A673 (cell line): ENCODE measurements around the gene FNDC3B. TPM values are rescaled to one million over a fixed set of nuclear protein-coding genes. Genes with fewer than 3 reads are reported as not detected.

Source experiments
- BruUV-seq: library from RNA; stranded (reverse); fragments of 400-500 nt; replicated peaks from 2 replicates; lab custom pipeline; 2021; lab: Mats Ljungman, UMichigan
- CTCF ChIA-PET: fragments of 300-600 bp; sonication (Branson Sonifier 250); formaldehyde crosslinking; loops from one replicate; lab custom pipeline; 2022; ENCODE audit warnings: antibody characterized with exemption; lab: Charles Lee
- POLR2A ChIA-PET: fragments of 300-600 bp; sonication (Branson Sonifier 250); formaldehyde crosslinking; loops from one replicate; lab custom pipeline; 2022; ENCODE audit warnings: antibody characterized with exemption; ENCODE audit not compliant: low non-redundant PET; lab: Charles Lee
- DNase-seq: peaks from one replicate; pipeline ENCODE4 v3.0.0-alpha.2; 2015; ENCODE audit warnings: low spot score
- H3K27ac ChIP-seq: fragments of 200-600 bp; sonication (generic); 2 replicates; pipeline ENCODE4 v1.5.1; 2016; ENCODE audit warnings: mixed run types, low read depth, mild to moderate bottlenecking, mixed read lengths, antibody characterized with exemption, low read length; ENCODE audit not compliant: poor library complexity, severe bottlenecking
- H3K27me3 ChIP-seq: fragments of 200-600 bp; sonication (generic); replicated peaks from 2 replicates; pipeline ENCODE4 v1.6.1; 2017; ENCODE audit warnings: mixed run types, low read depth, mild to moderate bottlenecking, mixed read lengths, antibody characterized with exemption, low read length; ENCODE audit not compliant: insufficient read depth, poor library complexity
- H3K36me3 ChIP-seq: fragments of 200-600 bp; sonication (generic); 2 replicates; pipeline ENCODE4 v1.6.1; 2016; ENCODE audit warnings: mixed run types, mild to moderate bottlenecking, mixed read lengths, antibody characterized with exemption, low read length; ENCODE audit not compliant: insufficient read depth, poor library complexity, severe bottlenecking
- H3K4me1 ChIP-seq: fragments of 200-600 bp; sonication (generic); 2 replicates; pipeline ENCODE4 v1.6.1; 2017; ENCODE audit warnings: mixed run types, mild to moderate bottlenecking, mixed read lengths, antibody characterized with exemption, low read length; ENCODE audit not compliant: insufficient read depth, poor library complexity, severe bottlenecking
- H3K4me3 ChIP-seq: fragments of 200-600 bp; sonication (generic); 2 replicates; pipeline ENCODE4 v1.5.1; 2016; ENCODE audit warnings: low read depth, mixed run types, mild to moderate bottlenecking, mixed read lengths, low read length; ENCODE audit not compliant: poor library complexity, severe bottlenecking
- H3K9me3 ChIP-seq: fragments of 200-600 bp; sonication (generic); 2 replicates; pipeline ENCODE4 v1.6.1; 2016; ENCODE audit warnings: mixed run types, low read depth, mild to moderate bottlenecking, mixed read lengths, antibody characterized with exemption, low read length; ENCODE audit not compliant: poor library complexity, severe bottlenecking
- CTCF ChIP-seq: fragments of 300-800, 200-600 bp; sonication (generic); conservative IDR thresholded peaks from 2 replicates; pipeline ENCODE4 v1.5.1; 2017; ENCODE audit warnings: low read depth, mild to moderate bottlenecking, antibody characterized with exemption, low read length, moderate library complexity, mixed read lengths
- EZH2 ChIP-seq: fragments of 200-600 bp; sonication (generic); IDR thresholded peaks from 2 replicates; pipeline ENCODE4 v1.6.1; 2017; ENCODE audit warnings: borderline replicate concordance, low read depth, mild to moderate bottlenecking, mixed read lengths, antibody characterized with exemption, low read length; ENCODE audit not compliant: poor library complexity, severe bottlenecking
- intact Hi-C: fragments of 100-400 bp; cut with micrococcal nuclease; formaldehyde crosslinking; loops from one replicate; pipeline ENCODE4 v1.10.0; 2022; ENCODE audit not compliant: unreplicated experiment
- total RNA-seq: library from RNA; stranded (reverse); gene quantifications from 2 replicates; pipeline ENCODE4 v1.2.3, GENCODE V29; 2021

Gene FNDC3B
- total RNA-seq, 1 experiment from 2014 or later: 50.8 TPM

DNA sequence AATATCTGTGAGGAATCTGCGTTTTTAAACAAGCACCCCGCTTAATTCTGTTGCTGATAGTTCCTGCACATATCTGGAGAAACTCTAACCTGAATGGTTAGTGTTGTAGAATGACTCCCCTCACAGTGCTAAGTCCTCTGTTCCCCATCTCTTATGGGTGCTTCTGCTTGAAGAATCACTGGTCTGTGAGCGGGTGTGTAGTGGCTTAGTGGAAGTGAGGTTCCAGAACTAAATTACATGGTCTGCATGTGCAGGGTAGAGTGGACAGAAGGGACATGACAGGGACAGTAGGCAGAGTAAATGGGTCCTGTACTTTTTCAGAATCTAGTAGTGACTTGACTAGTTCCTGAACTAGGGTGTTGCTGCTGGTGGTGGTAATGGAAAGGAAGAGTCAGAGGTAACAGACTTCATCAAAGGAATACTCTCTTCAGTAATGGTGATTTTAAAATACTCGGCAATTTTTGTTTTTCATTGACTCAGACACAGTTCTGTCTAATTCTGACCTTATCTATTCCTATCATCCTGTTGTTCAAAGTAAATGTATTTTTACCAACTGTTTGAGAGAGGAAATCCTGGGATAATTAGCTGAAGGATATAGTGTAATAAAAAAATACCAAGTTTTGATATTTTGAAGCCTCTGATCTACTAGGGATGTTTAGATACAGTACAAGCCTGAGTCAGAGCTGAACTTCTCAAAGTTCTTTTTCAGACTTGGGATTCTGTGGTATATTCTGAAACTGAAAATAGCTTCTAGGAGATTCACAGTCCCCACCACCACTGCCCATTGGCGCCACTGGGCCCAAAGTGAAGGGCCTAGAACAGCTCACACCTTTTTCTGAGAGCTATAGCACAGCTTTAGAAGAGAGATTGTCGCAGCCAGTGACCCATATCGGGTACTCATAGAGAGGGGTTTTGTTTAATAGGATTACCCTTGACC is 55.5 kb downstream of the FNDC3B start:
- H3K4me1 ChIP-seq: peaks cover 18% of the 10 kb centered on the region

DNA sequence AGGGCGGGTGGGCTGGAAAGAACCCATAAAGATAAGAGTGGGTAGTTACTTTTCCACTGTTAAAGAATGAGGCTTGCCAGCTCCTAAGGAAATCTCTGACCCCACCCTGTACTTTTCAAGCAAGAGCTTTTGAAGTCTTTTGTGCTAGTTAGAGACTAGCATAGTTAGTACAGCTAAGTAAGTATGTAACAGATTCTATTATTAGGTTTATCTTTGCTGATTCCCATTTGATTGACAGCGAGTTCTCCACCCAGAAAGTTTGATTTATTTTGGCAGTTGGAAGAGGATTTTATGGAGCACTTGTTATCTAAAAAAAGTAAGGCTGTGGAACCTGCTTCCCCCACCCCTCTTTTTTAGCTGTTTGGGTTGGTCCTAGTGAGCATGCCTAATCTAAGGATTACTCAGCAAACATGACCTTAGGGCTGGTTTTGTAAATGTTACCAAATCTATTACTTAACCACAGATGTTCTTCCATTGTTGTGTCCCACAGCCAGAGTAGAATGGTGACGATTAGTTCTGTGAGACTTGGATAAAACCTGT is 57.6 kb downstream of the FNDC3B start:
- H3K27ac ChIP-seq: no peak overlapping the region
- no TSS peak for BruUV-seq
- DNase-seq: peak; percentile 60
- POLR2A ChIA-PET: no interaction called here
- H3K27me3 ChIP-seq: no peaks in the 10 kb centered on the region
- no peaks in the 10 kb centered on the region for H3K9me3 ChIP-seq
- H3K36me3 ChIP-seq: no peaks in the 10 kb centered on the region
- H3K4me3 ChIP-seq: no peak overlapping the region
- TF ChIP-seq EZH2 (no peak), CTCF (no peak)
- CTCF ChIA-PET: no interaction called here
- intact Hi-C loops: no loop called here
- H3K4me1 ChIP-seq: peaks cover 18% of the 10 kb centered on the region

More for the DNA sequence above, 55.5 kb downstream of the FNDC3B start:
- DNase-seq: no peak
- H3K27ac ChIP-seq: no peak overlapping the region
- intact Hi-C loops: no loop called here
- TF ChIP-seq EZH2: no peak
- no peak for TF ChIP-seq CTCF
- H3K27me3 ChIP-seq: no peaks in the 10 kb centered on the region
- BruUV-seq: no TSS peak
- H3K9me3 ChIP-seq: no peaks in the 10 kb centered on the region
- ChIA-PET POLR2A (no interaction called here), CTCF (no interaction called here)
- H3K36me3 ChIP-seq: no peaks in the 10 kb centered on the region
- no peak overlapping the region for H3K4me3 ChIP-seq

DNA sequence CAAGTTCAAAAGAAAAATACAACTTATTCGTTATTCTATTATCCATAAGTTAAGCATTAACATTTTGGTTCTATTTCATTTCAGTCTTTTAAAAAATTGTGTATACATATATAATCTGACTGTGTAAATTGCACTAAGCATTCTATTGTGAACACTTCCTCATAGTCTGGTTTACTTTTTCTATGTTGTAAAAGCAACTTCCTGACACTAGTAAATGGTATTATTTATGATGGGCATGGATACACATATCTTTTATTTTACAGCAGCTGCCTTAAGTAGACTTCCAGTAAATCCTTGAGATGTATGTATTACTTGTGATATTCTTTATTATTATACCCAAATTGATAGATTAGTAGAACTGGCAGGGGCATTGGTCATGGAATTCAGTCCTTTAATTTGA is 58.2 kb downstream of the FNDC3B start:
- CTCF ChIA-PET: no interaction called here
- no peaks in the 10 kb centered on the region for H3K27me3 ChIP-seq
- BruUV-seq: no TSS peak
- POLR2A ChIA-PET: no interaction called here
- H3K27ac ChIP-seq: no peak overlapping the region
- H3K36me3 ChIP-seq: no peaks in the 10 kb centered on the region
- DNase-seq: no peak
- TF ChIP-seq EZH2 (no peak), CTCF (no peak)
- no peaks in the 10 kb centered on the region for H3K9me3 ChIP-seq
- intact Hi-C loops: no loop called here
- no peak overlapping the region for H3K4me3 ChIP-seq
- peaks cover 18% of the 10 kb centered on the region for H3K4me1 ChIP-seq
